Karpas-422 (cell line): ENCODE results near the gene GTSF1L. TPM values are rescaled to one million over a fixed set of nuclear protein-coding genes. Genes with fewer than 3 reads are reported as not detected.
A peak's percentile ranks its signal among the peaks of the same experiment; 100 is the strongest.

Source experiments
- DNase-seq: peaks from one replicate; pipeline ENCODE4 v3.0.0-alpha.2; 2015
- H2AFZ ChIP-seq: fragments of 200-600 bp; sonication (generic); 2 replicates; pipeline ENCODE4 v1.6.1; 2014; ENCODE audit warnings: antibody characterized with exemption, low read length, mixed read lengths
- H3K27ac ChIP-seq: fragments of 200-600 bp; sonication (generic); 2 replicates; pipeline ENCODE4 v1.5.1; 2014; ENCODE audit warnings: mild to moderate bottlenecking, low read length, moderate library complexity
- H3K27me3 ChIP-seq: fragments of 200-600 bp; sonication (generic); 2 replicates; pipeline ENCODE4 v1.6.1; 2014; ENCODE audit warnings: low read length, mixed read lengths
- H3K36me3 ChIP-seq: fragments of 200-600 bp; sonication (generic); 2 replicates; pipeline ENCODE4 v1.6.1; 2014; ENCODE audit warnings: low read length, mixed read lengths; ENCODE audit not compliant: insufficient read depth
- H3K4me1 ChIP-seq: fragments of 200-600 bp; sonication (generic); 2 replicates; pipeline ENCODE4 v1.6.1; 2014; ENCODE audit warnings: mild to moderate bottlenecking, low read length, mixed read lengths
- H3K4me2 ChIP-seq: fragments of 200-600 bp; sonication (generic); 2 replicates; pipeline ENCODE4 v1.6.1; 2014; ENCODE audit warnings: low read length, low read depth, mild to moderate bottlenecking; ENCODE audit not compliant: poor library complexity, severe bottlenecking
- H3K4me3 ChIP-seq: fragments of 200-600 bp; sonication (generic); 2 replicates; pipeline ENCODE4 v1.5.1; 2014; ENCODE audit warnings: mild to moderate bottlenecking, antibody characterized with exemption, low read length, mixed read lengths
- H3K79me2 ChIP-seq: fragments of 200-600 bp; sonication (generic); 2 replicates; pipeline ENCODE4 v1.6.1; 2014; ENCODE audit warnings: mild to moderate bottlenecking, low read length, mixed read lengths
- H3K9ac ChIP-seq: fragments of 200-600 bp; sonication (generic); 2 replicates; pipeline ENCODE4 v1.6.0; 2014; ENCODE audit warnings: low read length
- H3K9me2 ChIP-seq: fragments of 200-600 bp; sonication (generic), shearing (Covaris generic); replicated peaks from 2 replicates; pipeline ENCODE4 v1.6.0; 2014; ENCODE audit warnings: mild to moderate bottlenecking, low read length, moderate library complexity; ENCODE audit not compliant: insufficient read depth
- H3K9me3 ChIP-seq: fragments of 300-700, 200-600 bp; sonication (generic); 2 replicates; pipeline ENCODE4 v1.6.1; 2014; ENCODE audit warnings: low read length, mixed read lengths
- H4K20me1 ChIP-seq: fragments of 200-600 bp; sonication (generic); 2 replicates; pipeline ENCODE4 v1.6.1; 2014; ENCODE audit warnings: mild to moderate bottlenecking, antibody characterized with exemption, low read length, low read depth; ENCODE audit not compliant: insufficient read depth
- total RNA-seq: library from RNA; depleted of rRNA; stranded (reverse); fragments of >200 nt; shearing (Covaris generic); gene quantifications from 2 replicates; pipeline ENCODE4 v1.2.3, GENCODE V29; 2014; ENCODE audit warnings: low replicate concordance; rRNA removed

GTSF1L gene
- total RNA-seq, 1 experiment from 2014 or later = not detected

- Histone ChIP-seq H3K79me2 (peaks cover 14% of the 10 kb centered on the region), H3K4me3 (no peak overlapping the region), H3K9me2 (no peaks in the 10 kb centered on the region), H3K9ac (no peak overlapping the region), H3K4me1 (peaks cover 18% of the 10 kb centered on the region), H3K4me2 (no peak overlapping the region), H3K36me3 (peaks cover 22% of the 10 kb centered on the region), H2AFZ (no peak overlapping the region), H3K27ac (no peak overlapping the region), H3K27me3 (no peaks in the 10 kb centered on the region), H3K9me3 (no peaks in the 10 kb centered on the region), H4K20me1 (no peaks in the 10 kb centered on the region)
- DNase-seq = no peak
Measured at GRCh38 chr20:43686820-43687219, 40.0 kb downstream of the GTSF1L start.

DNA sequence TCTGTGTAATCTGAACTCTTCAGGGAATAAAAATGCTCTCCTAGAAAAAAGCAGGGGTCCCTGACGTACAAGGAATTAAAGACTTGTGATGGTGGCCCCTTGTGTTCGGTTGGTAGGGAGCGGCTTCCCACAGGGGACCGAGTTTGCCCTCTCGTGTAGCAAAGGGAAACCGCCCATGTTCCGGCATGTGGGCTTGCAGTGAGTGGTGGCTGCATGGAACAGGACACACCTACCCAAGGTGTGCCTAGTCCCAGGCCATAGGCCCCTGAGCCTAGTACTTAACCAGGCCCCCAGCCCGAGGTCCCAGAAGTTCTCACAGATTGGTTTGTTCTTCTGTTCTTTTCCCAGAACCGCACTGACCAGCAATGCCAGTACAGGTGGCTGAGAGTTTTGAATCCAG lies 44.4 kb downstream of the GTSF1L start:
- H3K4me1 ChIP-seq = peaks cover 39% of the 10 kb centered on the region
- no peaks in the 10 kb centered on the region for H3K27me3 ChIP-seq
- peaks cover 14% of the 10 kb centered on the region for H3K36me3 ChIP-seq
- no peak for DNase-seq
- H3K27ac ChIP-seq = peak overlapping the region; percentile 96
- H3K4me3 ChIP-seq = peak overlapping the region; percentile 39; the same call in 1 of the 2 replicates
- no peaks in the 10 kb centered on the region for H3K9me2 ChIP-seq
- no peak overlapping the region for H2AFZ ChIP-seq
- peak overlapping the region; percentile 40 for H3K9ac ChIP-seq
- peak overlapping the region; percentile 65 for H3K4me2 ChIP-seq
- no peaks in the 10 kb centered on the region for H3K9me3 ChIP-seq
- H3K79me2 ChIP-seq = peaks cover 21% of the 10 kb centered on the region
- H4K20me1 ChIP-seq = no peaks in the 10 kb centered on the region

DNA sequence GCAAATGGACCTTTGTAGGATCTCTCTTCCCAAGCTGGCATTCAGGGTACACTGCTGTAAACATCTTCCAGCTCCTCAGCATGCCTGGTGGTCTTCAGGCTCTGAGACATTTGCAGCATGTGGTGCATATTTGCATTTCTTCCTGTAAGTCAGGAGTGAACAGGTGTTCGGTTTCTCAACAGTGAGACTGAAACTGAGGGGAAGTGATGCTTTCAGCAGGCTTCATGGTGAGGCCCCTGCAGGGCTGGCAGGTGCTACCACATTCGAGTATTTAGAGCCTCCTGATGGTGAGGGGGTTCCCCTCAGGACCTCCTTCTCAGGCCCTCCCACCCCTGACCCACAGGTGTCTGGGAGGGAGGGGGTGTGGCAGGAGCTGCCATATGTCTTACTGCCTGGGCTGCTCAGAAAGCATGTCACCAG lies 44.8 kb downstream of the GTSF1L start:
- Histone ChIP-seq H2AFZ (no peak overlapping the region), H3K27me3 (no peaks in the 10 kb centered on the region), H3K4me3 (peak overlapping the region; percentile 39; the same call in 1 of the 2 replicates), H3K27ac (peak overlapping the region; percentile 96), H3K79me2 (peaks cover 25% of the 10 kb centered on the region), H3K4me2 (peak overlapping the region; percentile 65), H4K20me1 (no peaks in the 10 kb centered on the region), H3K9ac (peak overlapping the region; percentile 68), H3K9me3 (no peaks in the 10 kb centered on the region), H3K36me3 (peaks cover 18% of the 10 kb centered on the region), H3K9me2 (no peaks in the 10 kb centered on the region), H3K4me1 (peaks cover 39% of the 10 kb centered on the region)
- peak; percentile 85 for DNase-seq

DNA sequence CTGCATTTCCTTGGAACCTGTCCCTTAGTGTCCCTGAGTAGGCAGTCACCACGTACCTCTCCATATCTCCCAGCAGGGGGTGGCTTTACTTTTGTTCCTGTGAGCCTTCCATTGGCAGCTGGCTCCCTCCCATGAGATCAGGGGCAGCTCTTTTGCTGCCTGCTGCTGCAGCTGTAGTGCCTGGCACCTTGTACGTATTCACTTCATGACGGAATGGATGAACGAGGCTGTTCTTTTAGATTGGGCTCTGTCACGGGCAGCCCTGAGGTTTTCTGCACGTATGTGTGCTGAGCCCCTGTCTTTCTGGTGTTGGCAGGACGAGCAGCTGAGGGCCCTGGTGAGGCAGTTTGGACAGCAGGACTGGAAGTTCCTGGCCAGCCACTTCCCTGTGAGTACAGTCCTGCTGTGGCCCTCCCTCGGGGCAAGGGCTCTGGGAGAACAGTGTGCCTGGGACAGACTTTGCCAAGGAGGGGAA lies 45.3 kb downstream of the GTSF1L start:
- H3K79me2 ChIP-seq = peaks cover 30% of the 10 kb centered on the region
- H3K27me3 ChIP-seq = no peaks in the 10 kb centered on the region
- DNase-seq = peak; percentile 65
- no peaks in the 10 kb centered on the region for H4K20me1 ChIP-seq
- no peaks in the 10 kb centered on the region for H3K9me2 ChIP-seq
- peak overlapping the region; percentile 68 for H3K9ac ChIP-seq
- H2AFZ ChIP-seq = no peak overlapping the region
- peaks cover 39% of the 10 kb centered on the region for H3K4me1 ChIP-seq
- H3K27ac ChIP-seq = peak overlapping the region; percentile 96
- peak overlapping the region; percentile 65 for H3K4me2 ChIP-seq
- peak overlapping the region; percentile 39; the same call in 1 of the 2 replicates for H3K4me3 ChIP-seq
- H3K36me3 ChIP-seq = peaks cover 22% of the 10 kb centered on the region
- H3K9me3 ChIP-seq = no peaks in the 10 kb centered on the region

DNA sequence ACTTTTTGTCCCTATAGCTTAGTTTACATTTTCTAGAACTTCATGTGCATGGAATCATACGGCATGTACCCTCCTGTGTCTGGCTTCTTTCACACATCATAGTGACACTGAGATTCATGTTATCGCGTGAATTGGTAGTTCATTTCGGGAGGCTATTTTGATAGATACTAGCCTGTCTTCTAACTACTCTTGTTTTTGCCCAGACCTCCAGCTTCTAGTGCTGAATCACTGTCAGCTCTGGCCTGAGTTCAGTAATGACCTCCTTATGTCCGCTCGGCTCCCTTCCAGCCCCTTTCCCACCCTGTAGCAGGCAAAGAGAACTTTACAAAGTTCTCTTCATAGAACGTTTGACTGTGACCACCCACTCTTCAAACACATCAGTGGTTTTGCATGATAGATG lies 45.8 kb downstream of the GTSF1L start:
- no peak for DNase-seq
- H3K9me2 ChIP-seq = no peaks in the 10 kb centered on the region
- H3K36me3 ChIP-seq = peaks cover 22% of the 10 kb centered on the region
- H3K79me2 ChIP-seq = peaks cover 35% of the 10 kb centered on the region
- H4K20me1 ChIP-seq = no peaks in the 10 kb centered on the region
- H3K4me3 ChIP-seq = peak overlapping the region; percentile 39; the same call in 1 of the 2 replicates
- peak overlapping the region; percentile 96 for H3K27ac ChIP-seq
- peak overlapping the region; percentile 68 for H3K9ac ChIP-seq
- H3K4me2 ChIP-seq = peak overlapping the region; percentile 65
- H3K4me1 ChIP-seq = peaks cover 39% of the 10 kb centered on the region
- H2AFZ ChIP-seq = no peak overlapping the region
- H3K27me3 ChIP-seq = no peaks in the 10 kb centered on the region
- no peaks in the 10 kb centered on the region for H3K9me3 ChIP-seq

DNA sequence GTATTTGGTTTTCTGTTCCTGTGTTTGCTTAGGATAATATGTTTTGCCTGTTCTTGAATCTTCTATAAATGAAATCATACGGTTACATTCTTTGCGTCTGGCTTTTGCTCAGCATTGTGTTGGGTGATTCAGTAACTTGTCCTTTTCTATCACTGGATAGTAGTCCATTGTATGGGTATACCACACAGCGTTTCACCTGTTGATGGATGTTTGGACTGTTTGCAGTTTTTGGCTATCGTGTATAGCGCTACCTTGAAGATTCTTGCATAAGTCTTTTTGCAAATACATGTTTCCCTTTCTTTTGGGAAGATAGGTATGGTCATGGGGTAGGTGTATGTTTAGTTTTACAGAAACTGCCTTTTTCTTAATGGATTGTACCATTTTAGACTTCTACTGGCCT lies 50.4 kb downstream of the GTSF1L start:
- Histone ChIP-seq H3K9me3 (no peaks in the 10 kb centered on the region), H3K27me3 (no peaks in the 10 kb centered on the region), H2AFZ (no peak overlapping the region), H3K9me2 (no peaks in the 10 kb centered on the region), H3K9ac (no peak overlapping the region), H3K27ac (no peak overlapping the region), H4K20me1 (no peaks in the 10 kb centered on the region), H3K4me1 (peaks cover 22% of the 10 kb centered on the region), H3K79me2 (peaks cover 50% of the 10 kb centered on the region), H3K36me3 (peaks cover 21% of the 10 kb centered on the region; the same call in 1 of the 2 replicates), H3K4me3 (no peak overlapping the region), H3K4me2 (no peak overlapping the region)
- no peak for DNase-seq

Other genes starting within 250 kb of the GTSF1L start
- 15.5 and 31.2 TPM in 2 replicates for gene L3MBTL1, start 219.3 kb downstream of the GTSF1L start, total RNA-seq
- gene SGK2, start 168.0 kb downstream of the GTSF1L start, total RNA-seq = 0.43 TPM in 1 of 2 replicates, not detected in the other
- 27.7 and 34.5 TPM in 2 replicates for gene IFT52, start 136.1 kb downstream of the GTSF1L start, total RNA-seq
- 18.2 and 30.8 TPM in 2 replicates for gene MYBL2, start 59.9 kb downstream of the GTSF1L start, total RNA-seq
- 42.9 and 54.1 TPM in 2 replicates for gene TOX2, start 187.8 kb upstream of the GTSF1L start, total RNA-seq